GM04504 (cell line): ENCODE data around the gene KLHL6.

Experiments
- DNase-seq: peaks from one replicate; pipeline ENCODE4 v3.0.0-alpha.2; 2012; ENCODE audit warnings: low read depth

The KLHL6 gene

GRCh38 chr3:183502237-183503181, 53.0 kb downstream of the KLHL6 start:
- no peak for DNase-seq

GRCh38 chr3:183500981-183501704, 54.4 kb downstream of the KLHL6 start:
- DNase-seq, result no peak

GRCh38 chr3:183500319-183500718, 55.2 kb downstream of the KLHL6 start:
- DNase-seq, result no peak

GRCh38 chr3:183498634-183499033, 56.9 kb downstream of the KLHL6 start:
- no peak for DNase-seq

- no peak for DNase-seq
These were observed 58.2 kb downstream of the KLHL6 start for GRCh38 chr3:183497313-183497712.

GRCh38 chr3:183496311-183496710, 59.2 kb downstream of the KLHL6 start:
- no peak for DNase-seq

- DNase-seq, result no peak
These were observed 61.2 kb downstream of the KLHL6 start for GRCh38 chr3:183494341-183494740.

GRCh38 chr3:183493296-183494045, 62.0 kb downstream of the KLHL6 start:
- DNase-seq, result no peak

GRCh38 chr3:183492849-183493179, 62.7 kb downstream of the KLHL6 start:
- DNase-seq, result no peak

GRCh38 chr3:183491923-183492848, 63.3 kb downstream of the KLHL6 start:
- no peak for DNase-seq

- DNase-seq, result no peak
These were observed 64.2 kb downstream of the KLHL6 start for GRCh38 chr3:183491109-183491922.

GRCh38 chr3:183490653-183491052, 64.9 kb downstream of the KLHL6 start:
- no peak for DNase-seq

GRCh38 chr3:183490211-183490601, 65.3 kb downstream of the KLHL6 start:
- no peak for DNase-seq

GRCh38 chr3:183489455-183490210, 65.9 kb downstream of the KLHL6 start:
- DNase-seq, result no peak

GRCh38 chr3:183488343-183488742, 67.2 kb downstream of the KLHL6 start:
- DNase-seq, result no peak

GRCh38 chr3:183487896-183488295, 67.6 kb downstream of the KLHL6 start:
- no peak for DNase-seq

- no peak for DNase-seq
These were observed 68.5 kb downstream of the KLHL6 start for GRCh38 chr3:183487016-183487415.

- no peak for DNase-seq
These were observed 69.0 kb downstream of the KLHL6 start for GRCh38 chr3:183486472-183486871.

GRCh38 chr3:183485585-183485984, 69.9 kb downstream of the KLHL6 start:
- DNase-seq, result no peak

GRCh38 chr3:183485093-183485492, 70.4 kb downstream of the KLHL6 start:
- no peak for DNase-seq
